A673 (cell line): Measurements from ENCODE around the gene MRPL1. TPM values are rescaled to one million over a fixed set of nuclear protein-coding genes. Genes with fewer than 3 reads are reported as not detected.

Source experiments
- BruUV-seq: library from RNA; stranded (reverse); fragments of 400-500 nt; replicated peaks from 2 replicates; lab custom pipeline; 2021; lab: Mats Ljungman, UMichigan
- CTCF ChIA-PET: fragments of 300-600 bp; sonication (Branson Sonifier 250); formaldehyde crosslinking; loops from one replicate; lab custom pipeline; 2022; ENCODE audit warnings: antibody characterized with exemption; lab: Charles Lee
- POLR2A ChIA-PET: fragments of 300-600 bp; sonication (Branson Sonifier 250); formaldehyde crosslinking; loops from one replicate; lab custom pipeline; 2022; ENCODE audit warnings: antibody characterized with exemption; ENCODE audit not compliant: low non-redundant PET; lab: Charles Lee
- DNase-seq: peaks from one replicate; pipeline ENCODE4 v3.0.0-alpha.2; 2015; ENCODE audit warnings: low spot score
- H3K27ac ChIP-seq: fragments of 200-600 bp; sonication (generic); 2 replicates; pipeline ENCODE4 v1.5.1; 2016; ENCODE audit warnings: mixed run types, low read depth, mild to moderate bottlenecking, mixed read lengths, antibody characterized with exemption, low read length; ENCODE audit not compliant: poor library complexity, severe bottlenecking
- H3K27me3 ChIP-seq: fragments of 200-600 bp; sonication (generic); replicated peaks from 2 replicates; pipeline ENCODE4 v1.6.1; 2017; ENCODE audit warnings: mixed run types, low read depth, mild to moderate bottlenecking, mixed read lengths, antibody characterized with exemption, low read length; ENCODE audit not compliant: insufficient read depth, poor library complexity
- H3K36me3 ChIP-seq: fragments of 200-600 bp; sonication (generic); 2 replicates; pipeline ENCODE4 v1.6.1; 2016; ENCODE audit warnings: mixed run types, mild to moderate bottlenecking, mixed read lengths, antibody characterized with exemption, low read length; ENCODE audit not compliant: insufficient read depth, poor library complexity, severe bottlenecking
- H3K4me1 ChIP-seq: fragments of 200-600 bp; sonication (generic); 2 replicates; pipeline ENCODE4 v1.6.1; 2017; ENCODE audit warnings: mixed run types, mild to moderate bottlenecking, mixed read lengths, antibody characterized with exemption, low read length; ENCODE audit not compliant: insufficient read depth, poor library complexity, severe bottlenecking
- H3K4me3 ChIP-seq: fragments of 200-600 bp; sonication (generic); 2 replicates; pipeline ENCODE4 v1.5.1; 2016; ENCODE audit warnings: low read depth, mixed run types, mild to moderate bottlenecking, mixed read lengths, low read length; ENCODE audit not compliant: poor library complexity, severe bottlenecking
- H3K9me3 ChIP-seq: fragments of 200-600 bp; sonication (generic); 2 replicates; pipeline ENCODE4 v1.6.1; 2016; ENCODE audit warnings: mixed run types, low read depth, mild to moderate bottlenecking, mixed read lengths, antibody characterized with exemption, low read length; ENCODE audit not compliant: poor library complexity, severe bottlenecking
- CTCF ChIP-seq: fragments of 300-800, 200-600 bp; sonication (generic); conservative IDR thresholded peaks from 2 replicates; pipeline ENCODE4 v1.5.1; 2017; ENCODE audit warnings: low read depth, mild to moderate bottlenecking, antibody characterized with exemption, low read length, moderate library complexity, mixed read lengths
- EZH2 ChIP-seq: fragments of 200-600 bp; sonication (generic); IDR thresholded peaks from 2 replicates; pipeline ENCODE4 v1.6.1; 2017; ENCODE audit warnings: borderline replicate concordance, low read depth, mild to moderate bottlenecking, mixed read lengths, antibody characterized with exemption, low read length; ENCODE audit not compliant: poor library complexity, severe bottlenecking
- intact Hi-C: fragments of 100-400 bp; cut with micrococcal nuclease; formaldehyde crosslinking; loops from one replicate; pipeline ENCODE4 v1.10.0; 2022; ENCODE audit not compliant: unreplicated experiment
- total RNA-seq: library from RNA; stranded (reverse); gene quantifications from 2 replicates; pipeline ENCODE4 v1.2.3, GENCODE V29; 2021

MRPL1 gene
- total RNA-seq, 1 experiment from 2014 or later: 32.2 TPM

- POLR2A ChIA-PET: interaction anchor here (0.7 kb wide), 1 partner anchor 661 kb away, joined by 6 read pairs; no protein-coding TSS in a partner anchor
- no peaks in the 10 kb centered on the region for H3K4me1 ChIP-seq
- no peaks in the 10 kb centered on the region for H3K9me3 ChIP-seq
- DNase-seq: peak; percentile 28
- no TSS peak for BruUV-seq
- H3K27me3 ChIP-seq: no peaks in the 10 kb centered on the region
- H3K36me3 ChIP-seq: no peaks in the 10 kb centered on the region
- TF ChIP-seq CTCF: no peak
- TF ChIP-seq EZH2: no peak
- H3K27ac ChIP-seq: no peak overlapping the region
- CTCF ChIA-PET: no interaction called here
- H3K4me3 ChIP-seq: no peak overlapping the region
- intact Hi-C loops: no loop called here
These were observed 59.1 kb downstream of the MRPL1 start for GRCh38 chr4:77921701-77922100.

- Histone ChIP-seq H3K36me3 (no peaks in the 10 kb centered on the region), H3K27me3 (no peaks in the 10 kb centered on the region), H3K4me3 (no peak overlapping the region), H3K9me3 (no peaks in the 10 kb centered on the region), H3K4me1 (no peaks in the 10 kb centered on the region), H3K27ac (no peak overlapping the region)
- ChIA-PET CTCF (no interaction called here), POLR2A (no interaction called here)
- no TSS peak for BruUV-seq
- DNase-seq: no peak
- TF ChIP-seq EZH2 (no peak), CTCF (no peak)
- intact Hi-C loops: no loop called here
These were observed 59.8 kb downstream of the MRPL1 start for GRCh38 chr4:77922158-77923094.

GRCh38 chr4:77927991-77928925, 65.6 kb downstream of the MRPL1 start:
- CTCF ChIA-PET: no interaction called here
- H3K36me3 ChIP-seq: no peaks in the 10 kb centered on the region

More at GRCh38 chr4:77927991-77928925, 65.6 kb downstream of the MRPL1 start:
- Histone ChIP-seq H3K4me3 (no peak overlapping the region), H3K27me3 (no peaks in the 10 kb centered on the region), H3K9me3 (no peaks in the 10 kb centered on the region), H3K27ac (no peak overlapping the region), H3K4me1 (no peaks in the 10 kb centered on the region)
- no TSS peak for BruUV-seq
- no peak for DNase-seq
- no peak for TF ChIP-seq CTCF
- TF ChIP-seq EZH2: no peak
- POLR2A ChIA-PET: no interaction called here
- intact Hi-C loops: no loop called here
